HG02678 (cell line): ENCODE data around the gene CCM2L.
"Not testable (repeated sequence)": the region's sequence is repeated elsewhere in the genome, so short reads cannot be mapped to it uniquely, and the experiment has no call there.

Experiments used
- ATAC-seq: cut with Tn5 transposase; IDR thresholded peaks from one replicate; pipeline ENCODE4 v1.9.1; 2021; ENCODE audit warnings: mild to moderate bottlenecking, moderate library complexity; ENCODE audit not compliant: unreplicated experiment

Gene CCM2L

GRCh38 chr20:32028647-32029372 is 18.6 kb downstream of the CCM2L start:
- ATAC-seq: no peak

DNA sequence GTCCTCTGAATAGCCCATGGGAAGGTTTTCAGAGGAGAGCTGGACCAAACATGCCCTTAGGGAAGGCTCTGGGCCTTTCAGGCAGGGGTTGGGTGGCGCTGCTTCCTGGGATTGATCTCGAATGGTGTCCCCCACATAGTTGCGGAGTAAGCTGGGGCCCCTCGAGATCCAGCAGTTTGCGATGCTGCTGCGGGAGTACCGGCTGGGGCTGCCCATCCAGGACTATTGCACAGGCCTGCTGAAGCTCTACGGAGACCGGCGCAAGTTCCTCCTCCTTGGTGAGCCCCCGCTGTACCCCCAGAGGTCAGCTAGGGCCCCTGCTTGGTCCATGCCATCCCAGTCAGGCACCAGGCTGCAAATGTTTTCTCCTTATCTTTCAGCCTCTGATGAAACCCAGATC is 19.3 kb downstream of the CCM2L start:
- no peak for ATAC-seq

GRCh38 chr20:32031007-32031958 is 21.0 kb downstream of the CCM2L start:
- ATAC-seq: no peak

DNA sequence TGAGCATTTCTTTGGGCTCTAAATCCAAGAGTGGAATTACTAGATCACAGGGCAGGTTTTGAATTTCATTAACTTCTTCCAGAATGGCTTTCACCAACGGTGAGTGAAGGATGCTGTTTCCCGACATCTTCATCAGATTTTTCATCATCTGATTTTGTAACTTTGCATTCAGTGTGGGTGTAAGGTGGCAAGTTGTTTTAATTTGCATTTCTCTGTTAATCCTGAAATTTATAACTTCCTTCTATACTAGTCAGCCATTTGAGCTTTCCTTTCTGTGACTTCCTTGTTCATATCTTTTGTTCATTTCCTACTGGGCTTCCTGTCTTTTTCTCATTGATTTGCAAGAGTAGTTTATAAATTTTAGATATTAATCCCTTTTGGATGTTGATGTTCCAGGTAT is 23.1 kb downstream of the CCM2L start:
- ATAC-seq: no peak

- ATAC-seq: not testable (repeated sequence)
Measured at GRCh38 chr20:32033721-32034120, 23.5 kb downstream of the CCM2L start.

DNA sequence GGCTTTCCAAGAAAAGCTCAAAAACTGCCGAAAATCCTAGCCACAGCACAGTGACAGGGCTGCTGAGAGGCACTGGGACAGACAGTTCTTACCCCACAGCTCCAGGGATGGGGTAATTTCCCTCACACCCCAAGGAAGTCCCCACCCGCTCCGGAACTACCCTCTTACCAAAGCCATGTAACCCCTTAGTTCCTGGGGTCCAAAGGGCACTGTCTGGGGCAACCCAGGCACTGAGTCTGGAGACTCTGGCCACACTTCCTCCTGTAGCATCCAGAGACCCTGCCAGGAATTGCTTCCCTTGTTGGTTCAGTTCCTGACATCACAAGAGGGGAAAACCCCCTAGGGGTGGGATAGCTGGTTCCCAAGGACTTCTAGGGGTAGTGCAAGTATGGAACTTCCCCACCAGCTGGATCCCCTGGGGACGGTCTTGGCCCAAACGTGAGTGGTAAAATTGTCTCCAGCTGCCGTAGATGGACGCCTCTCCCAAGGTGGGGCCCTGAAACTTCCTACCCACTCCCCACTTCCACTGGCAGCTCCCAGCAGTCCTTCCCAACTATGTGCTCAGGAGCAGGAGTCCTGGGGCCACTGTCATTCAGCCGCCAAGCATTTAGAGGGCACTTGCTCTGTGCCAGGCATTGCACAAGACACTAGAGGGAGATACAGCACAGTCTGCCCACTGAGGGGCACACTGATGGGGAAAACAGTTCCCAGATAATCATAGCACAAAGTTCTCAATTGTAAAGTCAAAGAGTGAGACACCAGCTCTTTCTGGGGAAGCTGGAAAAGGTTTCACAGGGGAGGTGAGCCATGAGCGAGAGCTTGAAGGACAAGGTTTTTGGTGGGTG is 24.6 kb downstream of the CCM2L start:
- no peak for ATAC-seq

GRCh38 chr20:32035426-32035779 is 25.2 kb downstream of the CCM2L start:
- no peak for ATAC-seq

- no peak for ATAC-seq
Measured at GRCh38 chr20:32036252-32036651, 26.0 kb downstream of the CCM2L start.

GRCh38 chr20:32036716-32037485 is 26.7 kb downstream of the CCM2L start:
- ATAC-seq: no peak

GRCh38 chr20:32037929-32038328 is 27.7 kb downstream of the CCM2L start:
- no peak for ATAC-seq

DNA sequence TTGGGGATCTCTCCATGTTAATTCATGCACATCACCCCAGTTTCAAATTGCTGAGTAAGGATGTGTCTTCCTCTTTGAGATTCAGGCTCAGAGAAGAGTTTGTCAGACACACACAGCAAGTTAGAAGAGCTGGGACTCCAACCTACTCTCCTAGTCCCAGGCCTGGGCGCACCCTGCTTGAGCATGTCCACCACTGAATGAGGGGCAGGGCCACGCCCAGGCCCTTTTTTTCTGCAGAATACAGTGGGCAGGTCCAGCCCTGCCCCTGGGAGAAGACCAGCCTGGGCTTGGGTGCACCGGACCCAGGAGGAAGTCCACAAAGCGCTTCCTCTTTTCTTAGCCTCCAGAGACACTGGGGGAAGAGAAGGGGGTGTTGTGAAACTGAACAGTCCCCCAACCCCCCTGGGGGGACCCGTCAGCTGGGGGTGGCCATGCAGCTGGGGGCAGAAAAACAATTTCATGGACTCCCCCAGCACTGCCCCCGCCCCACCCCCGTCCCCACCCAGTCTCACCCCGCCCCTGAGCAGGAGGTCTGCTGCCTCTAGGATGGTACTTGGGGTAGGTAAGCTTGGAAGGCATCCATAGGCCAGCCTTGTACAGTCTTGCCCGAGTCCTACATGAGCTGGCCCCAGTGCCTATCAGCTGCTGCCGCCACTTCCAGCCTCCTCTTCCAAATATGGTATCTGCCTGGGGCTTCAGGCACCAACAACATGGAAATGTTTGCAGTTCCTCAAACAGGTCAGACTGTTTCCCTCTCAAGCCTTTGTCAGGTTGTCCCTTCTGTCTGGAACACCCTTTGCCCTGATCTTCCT is 30.1 kb downstream of the CCM2L start:
- no peak for ATAC-seq

- no peak for ATAC-seq
Measured at GRCh38 chr20:32045999-32046398, 35.8 kb downstream of the CCM2L start.

DNA sequence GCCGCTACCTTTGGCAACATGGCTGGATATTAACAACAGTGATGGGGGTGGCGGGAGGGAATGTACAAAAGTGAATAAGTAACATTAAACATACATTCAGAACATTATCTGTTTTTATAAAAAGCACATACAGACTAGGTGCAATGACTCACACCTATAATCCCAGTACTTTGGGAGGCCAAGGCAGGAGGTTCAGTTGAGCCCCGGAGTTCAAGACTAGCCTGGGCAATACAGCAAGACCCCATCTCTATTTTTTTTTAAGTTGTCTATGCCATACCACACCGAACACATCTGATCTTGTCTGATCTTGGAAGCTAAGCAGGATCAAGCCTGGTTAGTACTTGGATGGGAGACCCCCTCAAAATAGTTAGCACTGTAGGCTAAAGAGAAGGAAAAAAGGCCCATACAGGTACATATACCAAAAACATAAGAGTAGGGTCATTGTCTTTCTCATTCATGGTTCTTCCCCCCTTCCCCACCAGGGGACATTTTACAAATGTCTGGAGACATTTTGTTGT is 40.1 kb downstream of the CCM2L start:
- no peak for ATAC-seq

DNA sequence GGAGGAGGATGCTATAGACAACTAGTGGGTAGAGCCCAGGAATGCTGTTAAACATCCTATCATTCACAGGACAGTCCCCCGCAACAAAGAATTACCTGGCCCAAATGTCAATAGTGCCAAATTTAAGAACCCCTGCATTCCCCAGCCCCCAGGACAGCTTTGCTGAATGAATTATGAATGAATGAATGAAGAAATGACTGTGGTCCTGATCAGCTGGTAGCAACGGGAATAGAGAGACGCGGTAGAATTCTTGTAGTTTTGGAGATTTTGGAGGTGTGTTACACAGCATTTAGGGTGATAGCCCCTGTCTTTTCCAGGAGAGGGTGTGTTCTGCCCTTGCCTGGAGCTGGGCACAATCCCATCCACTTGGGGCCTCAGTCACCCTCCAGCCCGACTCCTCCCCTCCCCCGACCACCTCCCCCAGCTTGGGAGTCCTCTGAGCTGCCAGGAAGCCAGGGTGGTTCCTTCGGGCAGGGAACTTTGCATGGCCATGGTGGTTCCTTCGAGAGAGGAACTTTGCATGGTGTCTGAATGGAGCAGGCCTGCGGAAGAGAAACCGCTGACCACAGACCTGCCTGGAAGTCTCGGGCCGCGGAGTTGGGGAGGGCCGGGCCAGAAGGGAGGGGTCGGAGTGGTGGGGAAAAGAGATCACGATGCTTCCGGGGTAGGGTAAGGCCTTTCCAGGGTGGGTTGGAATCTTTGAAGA is 40.8 kb downstream of the CCM2L start:
- ATAC-seq: no peak

DNA sequence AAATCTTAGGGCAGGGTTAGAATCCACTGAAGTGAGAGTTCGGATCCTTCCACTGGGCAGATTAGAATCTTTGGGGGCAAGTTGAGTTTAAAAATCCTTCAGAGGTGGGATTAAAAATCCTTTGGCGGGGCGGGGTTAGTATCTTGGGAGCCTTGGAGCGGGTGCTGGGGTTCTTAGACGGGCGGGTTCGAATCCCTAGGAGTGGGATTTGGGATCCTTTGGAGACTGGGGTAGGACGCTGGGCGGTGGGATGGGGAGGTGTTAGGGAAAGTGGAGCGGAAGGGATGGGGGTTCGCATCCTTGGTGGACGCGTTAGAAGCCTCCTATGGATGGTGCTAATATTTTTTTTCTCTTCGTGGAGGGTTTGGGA is 41.5 kb downstream of the CCM2L start:
- ATAC-seq: no peak

DNA sequence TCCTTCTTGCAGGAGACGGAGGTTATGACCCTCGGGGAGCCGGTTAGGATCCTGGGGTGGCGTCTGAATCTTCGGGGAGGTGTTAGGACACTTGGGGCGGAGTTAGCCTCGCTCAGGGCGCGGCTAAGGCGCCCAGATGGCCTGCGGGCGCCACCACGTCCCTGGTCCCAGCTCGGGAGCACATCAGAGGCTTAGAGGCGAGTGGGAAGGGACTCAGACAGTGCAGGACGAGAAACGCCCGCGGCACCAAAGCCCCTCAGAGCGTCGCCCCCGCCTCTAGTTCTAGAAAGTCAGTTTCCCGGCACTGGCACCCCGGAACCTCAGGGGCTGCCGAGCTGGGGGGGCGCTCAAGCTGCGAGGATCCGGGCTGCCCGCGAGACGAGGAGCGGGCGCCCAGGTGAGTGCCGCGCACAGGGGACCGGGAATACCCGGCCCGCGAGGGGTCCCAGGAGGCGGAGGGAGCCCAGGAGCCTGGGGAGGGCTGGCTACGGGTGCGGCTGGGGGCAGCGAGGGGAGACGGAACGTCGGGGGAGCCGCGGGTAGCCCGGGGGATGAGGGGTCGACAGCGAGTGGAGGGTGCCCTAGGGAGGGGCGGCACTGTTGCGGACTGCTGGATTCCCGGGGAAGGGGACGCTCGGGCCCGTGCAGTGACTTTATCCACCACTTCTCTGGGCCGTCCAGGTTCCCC is 42.0 kb downstream of the CCM2L start, which contains the start of gene HCK:
Gene HCK (plus strand): TSS at position 153 of the 688 bp plus-strand sequence.
- ATAC-seq: no peak

GRCh38 chr20:32052778-32053362 is 42.6 kb downstream of the CCM2L start:
- ATAC-seq: no peak

GRCh38 chr20:32053648-32054047 is 43.4 kb downstream of the CCM2L start:
- ATAC-seq: no peak
